ENCODE results near the gene PFAS. TPM values are rescaled to one million over a fixed set of nuclear protein-coding genes. Genes with fewer than 3 reads are reported as not detected.

PFAS gene
- total and polyA plus RNA-seq, 2 of the 8 experiments (the other 6 are each of a cell fraction or from before 2014, with no cell fraction given): 88.4 to 248 TPM

- Histone ChIP-seq H4K91ac (replicated peaks; ENCODE audit: insufficient read length, low read length) (no peak overlapping the region), H3K4me1 (replicated peaks in 1 of 4; ENCODE audit: control insufficient read depth in 3 of 4, insufficient read depth in 4 of 4, low read length in 3 of 4) (no peaks in the 10 kb centered on the region), H3K18ac (ENCODE audit: extremely low read depth, low read length) (no peak overlapping the region), H2AFZ (ENCODE audit: low read length) (no peak overlapping the region), H3K23me2 (ENCODE audit: low read depth, low read length) (no peaks in the 10 kb centered on the region), H3K14ac (ENCODE audit: insufficient read length) (no peak overlapping the region), H4K8ac (ENCODE audit: extremely low read depth, insufficient read depth, low read length) (no peak overlapping the region), H2BK15ac (ENCODE audit: low read length) (no peak overlapping the region), H3K9me3 (ENCODE audit: insufficient read depth in 2 of 2, low read depth in 1 of 2, low read length in 1 of 2) (no peaks in the 10 kb centered on the region), H3K36me3 (ENCODE audit: control insufficient read depth in 2 of 4, insufficient read depth in 4 of 4, low read length in 3 of 4) (peaks cover 21 to 77% (median 51%) of the 10 kb centered on the region in 4 experiments), H2BK12ac (ENCODE audit: low read depth, low read length) (no peak overlapping the region), H4K5ac (ENCODE audit: insufficient read length, low read depth, low read length) (no peak overlapping the region), H2BK120ac (replicated peaks; ENCODE audit: low read depth, low read length) (no peak overlapping the region), H3K56ac (replicated peaks; ENCODE audit: insufficient read length, low read depth, low read length) (no peak overlapping the region), H3K9ac (replicated peaks in 1 of 4; ENCODE audit: extremely low read depth in 1 of 4, low read depth in 3 of 4, low read length in 3 of 4) (no peak overlapping the region), H2BK20ac (ENCODE audit: low read length) (no peak overlapping the region), H2BK5ac (ENCODE audit: low read depth, low read length) (no peak overlapping the region), H3K23ac (ENCODE audit: insufficient read length) (no peak overlapping the region), H3K4me3 (ENCODE audit: extremely low read depth in 1 of 4, insufficient read depth in 2 of 4, low read depth in 3 of 4, low read length in 4 of 4) (no peak overlapping the region), H3K27me3 (replicated peaks in 1 of 4; ENCODE audit: control insufficient read depth in 3 of 4, extremely low read depth in 1 of 4, insufficient read depth in 3 of 4, low read length in 3 of 4) (no peaks in the 10 kb centered on the region), H3K27ac (ENCODE audit: low read depth, low read length) (no peak overlapping the region), H3K79me1 (ENCODE audit: low read depth, low read length) (no peaks in the 10 kb centered on the region), H2AK5ac (ENCODE audit: low read depth, low read length) (no peak overlapping the region), H3K79me2 (ENCODE audit: control insufficient read depth in 1 of 2, insufficient read depth in 2 of 2, low read length in 2 of 2) (no peaks in the 10 kb centered on the region), H3K4me2 (ENCODE audit: insufficient read depth in 1 of 2, low read depth in 2 of 2, low read length in 2 of 2) (no peak overlapping the region), H4K20me1 (replicated peaks in 1 of 2; ENCODE audit: control insufficient read depth in 1 of 2, insufficient read depth in 2 of 2, low read length in 2 of 2) (peaks cover 2 to 5% of the 10 kb centered on the region in 2 experiments), H3K4ac (replicated peaks; ENCODE audit: insufficient read length, low read depth, low read length) (no peak overlapping the region)
- no peak for TF ChIP-seq SP4 (IDR thresholded peaks at IDR 0.05; ENCODE audit: low read length)
- no peak for TF ChIP-seq POLR2A (IDR thresholded peaks at IDR 0.05; ENCODE audit: control extremely low read depth in 1 of 2, low read depth in 2 of 2, low read length in 2 of 2)
- no peak for DNase-seq (ENCODE audit: low read depth in 1 of 2, low spot score in 2 of 2)
- POLR2A ChIA-PET (ENCODE audit: partially characterized antibody): interaction anchor here (1.1 to 66.3 kb wide), 3 partner anchors 8 to 62 kb away, joined by 4 to 1521 read pairs (median 1521); partner anchors contain the start of genes CTC1, PFAS, RANGRF and SLC25A35
- CTCF ChIA-PET (ENCODE audit: partially characterized antibody): interaction anchor here (1.6 to 2.7 kb wide), 2 partner anchors 12 to 66 kb away, joined by 4 to 8 read pairs; no protein-coding TSS in a partner anchor
- no peak for FAIRE-seq
- WGBS, 2 experiments (ENCODE audit: extremely low coverage in 1 of 2, insufficient coverage in 1 of 2, insufficient read length in 1 of 2, insufficient replicate concordance in 2 of 2, low coverage in 1 of 2, low lambda C conversion rate in 2 of 2, missing lambda C conversion rate in 1 of 2): 89% methylated on average over 21 of the region's 21 CpGs; no CpG with 5 or more reads in 1 of the 2 experiments
Observed at GRCh38 chr17:8234361-8235270, 14.5 kb upstream of the PFAS start.
